Retinal pigment epithelial cell (primary cell): ENCODE results near the gene BEST2.

ENCODE experiments used
- DNase-seq: peaks from one replicate; pipeline ENCODE4 v3.0.0-alpha.2; 2010; ENCODE audit warnings: low read depth
- H3K4me3 ChIP-seq: 2 replicates; pipeline ENCODE4 v1.5.1; 2011; ENCODE audit warnings: mild to moderate bottlenecking, low read length, control low read depth, moderate library complexity
- TF ChIP-seq, protein P1 (sequence below): conservative IDR thresholded peaks from 2 replicates; pipeline ENCODE4 v1.5.1; 2011; ENCODE audit warnings: low read depth, low read length, control low read depth, inconsistent platforms

BEST2 gene

DNA sequence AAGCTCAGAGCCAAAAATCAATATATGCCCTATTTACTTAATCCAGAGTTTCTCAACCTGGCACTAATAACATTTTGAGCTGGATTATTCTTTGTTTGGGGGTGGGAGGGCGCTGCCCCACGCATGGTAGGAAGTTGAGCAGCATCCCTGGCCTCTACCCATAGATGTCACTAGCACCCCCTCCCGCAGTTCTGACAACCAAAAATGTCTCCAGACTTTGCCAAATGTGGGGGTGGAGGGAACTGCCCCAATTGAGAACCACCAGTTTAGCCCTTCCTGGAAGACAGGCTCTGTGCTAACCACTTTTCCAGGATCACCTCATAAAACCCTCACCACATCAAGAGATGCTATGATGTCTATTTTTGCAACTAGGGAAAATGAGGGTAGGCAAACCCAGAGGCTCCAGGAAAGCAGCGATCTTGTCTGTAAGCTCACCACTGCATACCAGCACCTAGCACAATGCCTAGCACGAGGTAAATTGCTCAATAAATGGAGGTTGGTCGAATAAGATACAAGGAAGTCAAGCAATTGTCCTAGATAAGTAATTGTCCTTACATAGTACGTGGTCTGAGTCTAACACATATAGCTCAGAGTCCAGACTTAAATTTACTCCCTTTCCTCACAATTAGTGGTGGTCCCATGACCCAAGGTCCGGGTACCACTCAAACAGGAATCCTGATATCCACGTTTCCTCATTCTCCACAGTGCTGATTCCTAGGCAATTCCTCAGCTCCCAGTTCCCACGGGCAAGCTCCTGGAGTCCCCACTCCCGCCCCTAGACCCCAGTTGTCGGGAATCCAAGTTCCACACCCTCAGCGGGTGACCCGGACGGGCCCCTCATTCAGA, 18.0 kb upstream of the BEST2 start:
- TF ChIP-seq, protein P1, sequence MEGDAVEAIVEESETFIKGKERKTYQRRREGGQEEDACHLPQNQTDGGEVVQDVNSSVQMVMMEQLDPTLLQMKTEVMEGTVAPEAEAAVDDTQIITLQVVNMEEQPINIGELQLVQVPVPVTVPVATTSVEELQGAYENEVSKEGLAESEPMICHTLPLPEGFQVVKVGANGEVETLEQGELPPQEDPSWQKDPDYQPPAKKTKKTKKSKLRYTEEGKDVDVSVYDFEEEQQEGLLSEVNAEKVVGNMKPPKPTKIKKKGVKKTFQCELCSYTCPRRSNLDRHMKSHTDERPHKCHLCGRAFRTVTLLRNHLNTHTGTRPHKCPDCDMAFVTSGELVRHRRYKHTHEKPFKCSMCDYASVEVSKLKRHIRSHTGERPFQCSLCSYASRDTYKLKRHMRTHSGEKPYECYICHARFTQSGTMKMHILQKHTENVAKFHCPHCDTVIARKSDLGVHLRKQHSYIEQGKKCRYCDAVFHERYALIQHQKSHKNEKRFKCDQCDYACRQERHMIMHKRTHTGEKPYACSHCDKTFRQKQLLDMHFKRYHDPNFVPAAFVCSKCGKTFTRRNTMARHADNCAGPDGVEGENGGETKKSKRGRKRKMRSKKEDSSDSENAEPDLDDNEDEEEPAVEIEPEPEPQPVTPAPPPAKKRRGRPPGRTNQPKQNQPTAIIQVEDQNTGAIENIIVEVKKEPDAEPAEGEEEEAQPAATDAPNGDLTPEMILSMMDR, result peak; percentile 45
- H3K4me3 ChIP-seq, result peak overlapping the region; percentile 69
- no peak for DNase-seq

DNA sequence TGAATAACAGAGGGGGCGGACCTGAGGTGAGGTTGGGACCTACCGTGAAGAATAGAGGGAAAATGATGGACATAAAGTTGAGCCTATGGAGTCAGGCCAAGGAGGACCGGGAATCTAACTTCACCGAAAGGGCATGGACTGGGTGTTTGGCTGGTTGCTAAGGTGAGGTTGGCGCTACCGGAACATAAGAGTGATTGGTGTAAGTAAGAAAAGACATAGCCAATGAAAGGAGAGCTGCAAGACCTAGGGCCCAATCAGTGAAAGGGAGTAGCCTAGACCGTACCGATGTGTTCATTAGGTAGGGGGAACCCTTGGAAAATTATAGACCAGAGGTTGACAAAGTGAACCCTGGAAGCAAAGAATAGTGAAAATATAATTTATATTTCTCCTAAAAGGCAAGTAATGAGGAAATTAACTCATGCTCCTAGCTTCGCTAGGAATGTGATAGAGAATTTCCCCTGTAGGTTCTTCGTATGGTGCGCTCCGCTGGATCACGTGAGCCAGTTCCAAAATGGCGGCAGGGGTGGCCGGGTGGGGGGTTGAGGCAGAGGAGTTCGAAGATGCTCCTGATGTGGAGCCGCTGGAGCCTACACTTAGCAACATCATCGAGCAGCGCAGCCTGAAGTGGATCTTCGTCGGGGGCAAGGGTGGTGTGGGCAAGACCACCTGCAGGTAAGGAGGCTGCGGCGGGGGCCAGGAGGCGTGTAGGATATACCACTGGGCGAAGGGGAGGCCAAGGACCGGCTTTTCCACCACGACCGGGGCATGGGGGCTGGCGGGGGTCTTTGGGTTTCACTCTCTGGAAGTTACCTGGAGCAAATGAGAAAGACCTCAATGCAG, 14.4 kb upstream of the BEST2 start, which contains the start of gene GET3:
Gene GET3 (plus strand): TSS at position 503 of the 840 bp plus-strand sequence. CDS start 9 bp downstream, at position 512.
- peak within 1 kb of the TSS; percentile 96 for H3K4me3 ChIP-seq
- TF ChIP-seq, protein P1, result no peak
- DNase-seq, result peak; percentile 100

DNA sequence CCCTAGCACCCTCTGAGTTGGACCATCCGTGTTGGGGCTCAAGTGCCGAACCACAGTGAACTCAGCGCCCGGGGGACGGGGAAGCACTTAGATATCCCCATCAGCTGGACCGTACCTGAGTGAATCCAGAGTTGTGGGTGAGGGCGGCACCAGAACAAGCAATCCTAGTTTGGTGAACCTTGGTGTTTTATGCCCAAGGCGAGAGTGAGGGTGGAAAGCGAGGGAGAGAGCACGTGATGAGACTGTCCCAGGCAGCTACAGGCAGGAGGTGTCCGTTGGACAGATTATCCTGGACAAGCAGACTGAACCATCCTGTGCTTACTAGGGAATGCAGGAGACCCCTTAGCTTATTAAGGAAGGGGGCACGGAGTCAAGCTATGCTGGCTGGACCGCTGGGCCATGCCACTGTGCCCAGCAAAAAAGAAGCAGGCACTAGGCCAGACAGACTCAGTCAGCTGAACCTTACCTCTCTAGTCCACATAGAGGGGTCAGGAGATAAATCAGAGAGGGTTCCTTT, 13.7 kb upstream of the BEST2 start:
- DNase-seq, result no peak
- H3K4me3 ChIP-seq, result peak overlapping the region; percentile 96
- TF ChIP-seq, protein P1, result no peak

DNA sequence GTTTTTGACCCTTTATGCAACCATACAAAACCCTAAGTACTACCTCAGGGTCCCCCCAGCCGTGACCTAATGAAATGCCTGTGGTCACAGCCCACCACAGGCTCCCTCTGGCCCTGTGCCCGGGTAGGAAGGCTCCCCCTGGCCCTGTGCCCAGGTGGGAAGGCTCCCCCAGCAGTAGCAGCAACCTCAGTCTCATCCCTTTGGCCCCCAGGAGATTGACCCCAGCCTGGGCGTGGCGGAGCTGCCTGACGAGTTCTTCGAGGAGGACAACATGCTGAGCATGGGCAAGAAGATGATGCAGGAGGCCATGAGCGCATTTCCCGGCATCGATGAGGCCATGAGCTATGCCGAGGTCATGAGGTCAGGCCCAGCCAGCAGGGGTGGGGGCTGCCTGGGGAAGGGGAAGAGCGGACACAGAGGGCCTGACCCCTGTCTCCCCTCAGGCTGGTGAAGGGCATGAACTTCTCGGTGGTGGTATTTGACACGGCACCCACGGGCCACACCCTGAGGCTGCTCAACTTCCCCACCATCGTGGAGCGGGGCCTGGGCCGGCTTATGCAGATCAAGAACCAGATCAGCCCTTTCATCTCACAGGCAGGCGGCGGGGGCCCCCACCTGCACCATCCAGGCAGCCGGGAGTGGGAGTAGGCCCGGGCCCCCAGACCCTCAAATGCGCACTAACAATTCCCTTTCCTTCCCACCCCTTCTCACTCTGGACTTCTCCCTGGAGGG, 6.3 kb upstream of the BEST2 start:
- DNase-seq, result no peak
- TF ChIP-seq, protein P1, result no peak
- no peak overlapping the region for H3K4me3 ChIP-seq

DNA sequence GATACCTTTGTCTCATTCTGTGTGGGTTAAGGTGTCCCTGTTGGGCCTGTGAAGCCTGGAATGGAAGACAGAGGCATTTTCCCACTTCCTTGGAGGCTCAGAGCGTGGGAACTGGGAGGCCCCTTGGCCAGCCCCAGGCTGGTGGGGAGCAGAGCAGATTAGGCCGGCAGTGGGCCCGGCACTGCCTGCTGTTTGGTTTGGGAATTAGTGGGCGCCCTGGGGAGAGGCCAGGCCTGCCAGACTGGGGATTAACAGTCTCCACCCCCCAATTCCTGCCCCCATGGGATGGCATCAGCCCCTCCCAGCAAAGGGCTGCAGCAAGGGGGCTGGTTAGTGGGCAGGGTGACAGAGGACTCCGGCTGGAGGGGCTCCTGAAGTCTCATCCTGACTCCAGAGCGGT, 3.1 kb upstream of the BEST2 start:
- TF ChIP-seq, protein P1, result no peak
- H3K4me3 ChIP-seq, result no peak overlapping the region
- DNase-seq, result no peak

DNA sequence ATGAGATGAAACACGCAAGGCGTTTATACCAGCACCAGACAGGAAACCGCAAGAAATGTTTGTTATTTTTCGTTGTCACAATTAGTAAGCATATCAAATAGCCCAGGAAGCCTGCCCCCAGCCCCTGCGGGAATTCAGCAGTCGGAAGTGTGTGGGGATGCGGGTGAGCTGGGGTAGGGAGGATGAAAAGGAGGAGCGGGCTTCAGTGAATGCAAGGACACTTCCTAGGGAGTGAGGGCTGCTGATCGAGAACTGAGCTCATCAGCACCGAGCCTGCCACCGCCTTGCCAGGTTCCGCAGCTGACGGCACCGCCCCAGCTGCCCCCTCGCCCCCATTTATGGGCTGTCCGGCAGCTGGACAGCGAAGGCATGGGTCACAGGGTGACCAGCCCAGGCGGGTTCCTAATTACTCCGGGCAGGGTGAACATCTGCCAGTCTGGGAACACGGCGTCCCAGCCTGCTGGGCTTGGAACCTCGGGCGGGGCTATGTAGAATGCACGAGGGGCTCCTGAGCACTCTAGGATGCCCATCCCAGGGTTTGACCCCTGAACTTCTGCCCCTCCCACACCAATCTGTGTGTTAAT, 1.6 kb upstream of the BEST2 start:
- TF ChIP-seq, protein P1, result no peak
- DNase-seq, result no peak
- no peak overlapping the region for H3K4me3 ChIP-seq
